AG09309 (cell line): Measurements from ENCODE around the gene TNFRSF18.

Experiments used
- DNase-seq: peaks from one replicate; pipeline ENCODE4 v3.0.0-alpha.2; 2010; ENCODE audit warnings: low read depth
- H3K4me3 ChIP-seq: 2 replicates; pipeline ENCODE4 v1.5.1; 2011; ENCODE audit warnings: mild to moderate bottlenecking, low read depth, low read length, moderate library complexity; ENCODE audit not compliant: control insufficient read depth
- TF ChIP-seq, protein P1 (sequence below): IDR thresholded peaks from 2 replicates; pipeline ENCODE4 v1.5.1; 2011; ENCODE audit warnings: mild to moderate bottlenecking, low read depth, low read length, inconsistent platforms; ENCODE audit not compliant: insufficient read depth, control insufficient read depth; ENCODE audit errors: missing control alignments

TNFRSF18 gene

DNA sequence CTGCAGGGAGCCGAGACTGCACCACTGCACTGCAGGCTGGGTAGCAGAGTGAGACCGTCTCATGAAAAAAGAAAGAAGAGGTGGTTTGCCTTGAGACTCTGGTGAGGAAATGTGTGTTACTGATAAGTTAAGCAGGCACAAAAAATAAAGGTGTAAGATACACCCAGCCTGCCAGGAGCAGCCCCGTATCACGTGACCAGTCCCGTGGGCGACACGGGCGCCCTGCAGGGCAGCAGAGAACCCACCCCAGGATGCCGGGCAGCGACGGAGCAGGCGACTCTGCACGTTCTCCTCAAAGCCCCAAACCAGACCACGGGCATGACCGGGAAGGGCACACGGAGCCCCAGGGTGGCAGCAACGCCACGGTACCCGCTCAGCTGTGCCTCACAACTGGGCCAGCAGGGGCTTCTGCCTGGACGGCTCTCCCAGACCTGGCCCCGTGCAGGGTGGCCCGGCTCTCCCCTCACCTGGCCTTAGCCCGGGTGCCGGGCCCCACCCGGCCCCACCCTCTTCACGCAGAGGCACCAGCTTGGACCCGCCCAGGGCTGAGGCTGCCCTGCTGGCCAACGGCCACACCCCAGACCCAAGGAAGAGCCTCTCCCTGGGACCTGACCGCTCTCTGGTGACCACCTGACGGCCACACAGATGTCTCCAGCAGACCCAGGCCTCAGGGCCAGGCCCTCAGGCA, 15.6 kb upstream of the TNFRSF18 start:
- TF ChIP-seq, protein P1, sequence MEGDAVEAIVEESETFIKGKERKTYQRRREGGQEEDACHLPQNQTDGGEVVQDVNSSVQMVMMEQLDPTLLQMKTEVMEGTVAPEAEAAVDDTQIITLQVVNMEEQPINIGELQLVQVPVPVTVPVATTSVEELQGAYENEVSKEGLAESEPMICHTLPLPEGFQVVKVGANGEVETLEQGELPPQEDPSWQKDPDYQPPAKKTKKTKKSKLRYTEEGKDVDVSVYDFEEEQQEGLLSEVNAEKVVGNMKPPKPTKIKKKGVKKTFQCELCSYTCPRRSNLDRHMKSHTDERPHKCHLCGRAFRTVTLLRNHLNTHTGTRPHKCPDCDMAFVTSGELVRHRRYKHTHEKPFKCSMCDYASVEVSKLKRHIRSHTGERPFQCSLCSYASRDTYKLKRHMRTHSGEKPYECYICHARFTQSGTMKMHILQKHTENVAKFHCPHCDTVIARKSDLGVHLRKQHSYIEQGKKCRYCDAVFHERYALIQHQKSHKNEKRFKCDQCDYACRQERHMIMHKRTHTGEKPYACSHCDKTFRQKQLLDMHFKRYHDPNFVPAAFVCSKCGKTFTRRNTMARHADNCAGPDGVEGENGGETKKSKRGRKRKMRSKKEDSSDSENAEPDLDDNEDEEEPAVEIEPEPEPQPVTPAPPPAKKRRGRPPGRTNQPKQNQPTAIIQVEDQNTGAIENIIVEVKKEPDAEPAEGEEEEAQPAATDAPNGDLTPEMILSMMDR, result no peak
- H3K4me3 ChIP-seq, result no peak overlapping the region
- no peak for DNase-seq

DNA sequence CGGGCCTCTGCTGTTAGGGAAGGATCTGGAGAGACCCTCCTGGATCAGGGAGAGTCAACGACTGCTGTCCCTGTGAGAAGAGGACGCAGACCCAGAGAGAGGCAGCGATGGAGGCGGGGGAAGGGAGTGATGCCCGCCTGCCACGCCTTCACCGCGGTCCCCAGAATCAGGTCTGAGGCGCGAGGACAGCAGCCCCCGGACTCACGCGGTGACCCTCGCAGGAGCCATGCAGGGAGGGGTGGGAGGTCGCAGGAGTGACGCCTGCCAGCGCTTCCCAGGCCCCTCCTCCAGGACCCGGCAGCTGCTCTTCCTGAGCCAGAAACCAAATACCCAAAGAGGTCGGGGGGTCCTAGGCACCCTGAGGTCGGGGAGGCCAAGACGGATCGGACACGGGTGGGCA, 13.8 kb upstream of the TNFRSF18 start:
- TF ChIP-seq, protein P1, result no peak
- no peak overlapping the region for H3K4me3 ChIP-seq
- no peak for DNase-seq

DNA sequence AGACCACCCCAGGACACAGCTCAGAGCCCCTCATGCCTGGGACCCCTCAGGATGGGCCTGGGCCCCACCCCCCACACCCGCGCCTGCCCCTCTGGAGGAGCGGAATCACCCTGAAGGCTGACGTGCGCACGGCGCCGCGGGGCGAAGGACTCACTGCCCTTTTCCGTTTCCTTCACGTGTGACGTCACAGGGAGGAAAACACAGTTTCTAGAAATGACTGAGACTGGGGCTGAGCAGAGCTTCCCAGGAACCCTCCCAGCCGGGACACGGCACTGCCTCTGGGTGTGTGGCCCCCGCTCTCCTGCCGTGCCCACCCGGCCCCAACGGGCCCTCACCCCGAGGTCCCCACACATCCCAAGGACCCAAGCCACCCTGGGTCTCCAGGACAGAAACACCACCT, 12.9 kb upstream of the TNFRSF18 start:
- TF ChIP-seq, protein P1, result no peak
- no peak for DNase-seq
- H3K4me3 ChIP-seq, result no peak overlapping the region

DNA sequence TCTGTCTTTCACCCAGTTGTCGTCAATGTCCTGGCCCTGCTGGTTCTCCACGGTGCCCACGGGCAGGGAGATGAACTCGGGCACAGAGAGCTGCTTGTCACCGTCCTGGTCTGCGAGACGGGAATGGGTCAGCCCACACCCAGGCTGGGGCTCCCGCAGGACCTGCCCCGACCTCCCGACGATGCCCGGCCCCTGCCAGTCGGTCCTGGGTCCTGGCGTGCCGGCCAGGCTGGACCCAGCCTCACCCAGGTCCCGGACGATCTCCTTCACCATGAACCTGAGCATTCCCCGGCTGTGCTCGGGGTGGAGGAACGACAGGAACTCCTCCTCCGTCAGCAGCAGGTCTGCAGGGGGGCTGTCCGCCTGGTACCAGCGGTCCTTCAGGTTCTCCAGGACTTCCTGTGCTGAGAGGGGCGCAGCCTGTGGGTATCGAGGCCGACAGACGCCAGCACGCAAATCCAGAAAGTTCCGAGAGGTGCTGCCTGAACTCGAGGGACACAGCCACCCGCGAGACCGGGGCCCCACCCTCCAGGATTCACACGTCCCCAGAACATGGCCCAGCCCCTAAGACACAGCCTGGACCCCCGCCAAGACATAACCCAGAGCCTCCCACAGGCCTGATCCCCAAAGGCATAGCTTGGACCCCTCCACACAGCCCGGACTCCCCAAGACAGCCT, 12.3 kb upstream of the TNFRSF18 start:
- DNase-seq, result no peak
- TF ChIP-seq, protein P1, result no peak
- H3K4me3 ChIP-seq, result no peak overlapping the region

DNA sequence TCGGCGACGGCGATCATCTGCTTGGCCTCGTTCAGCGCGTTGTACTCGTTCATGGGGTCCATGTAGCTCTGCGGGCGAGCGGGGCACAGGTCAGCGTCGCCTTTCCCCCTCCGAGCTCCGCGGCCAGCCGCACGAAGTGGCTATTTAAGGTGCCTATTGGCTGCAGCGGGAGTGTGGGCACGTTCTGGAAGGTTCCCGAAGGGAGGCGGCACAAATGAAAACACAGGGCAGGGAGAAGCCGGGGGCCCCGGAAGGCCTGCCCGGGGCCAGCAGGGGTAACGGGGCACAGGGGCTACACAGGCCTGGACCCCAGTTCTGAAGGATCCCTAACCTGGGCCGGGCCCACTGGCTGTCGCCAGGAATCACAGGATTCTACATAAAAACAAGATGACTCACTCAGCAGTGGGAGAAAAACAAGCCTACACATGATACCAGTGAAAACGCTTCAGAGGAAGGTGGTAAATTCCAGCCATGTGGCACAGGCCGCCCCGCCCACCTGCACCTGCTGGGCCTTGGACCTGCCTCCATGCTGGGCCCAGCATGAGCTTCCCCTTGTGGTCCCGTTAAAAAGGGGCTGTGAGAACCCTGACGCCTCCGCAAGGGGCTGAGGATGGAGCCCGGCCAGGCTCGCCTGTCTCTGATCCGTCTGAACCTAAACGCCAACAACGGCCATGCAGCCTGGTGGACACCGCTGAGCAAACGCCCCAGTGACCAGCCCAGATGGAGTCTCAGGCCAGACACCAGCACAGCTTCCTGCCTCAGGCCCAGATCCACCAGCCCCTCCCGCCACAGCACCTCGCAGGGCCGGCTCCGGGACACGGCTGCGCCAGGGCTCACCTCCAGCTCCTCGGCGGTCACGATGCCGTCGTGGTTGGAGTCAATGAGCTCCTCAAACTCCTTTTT, 11.5 kb upstream of the TNFRSF18 start:
- H3K4me3 ChIP-seq, result no peak overlapping the region
- no peak for DNase-seq
- TF ChIP-seq, protein P1, result no peak

DNA sequence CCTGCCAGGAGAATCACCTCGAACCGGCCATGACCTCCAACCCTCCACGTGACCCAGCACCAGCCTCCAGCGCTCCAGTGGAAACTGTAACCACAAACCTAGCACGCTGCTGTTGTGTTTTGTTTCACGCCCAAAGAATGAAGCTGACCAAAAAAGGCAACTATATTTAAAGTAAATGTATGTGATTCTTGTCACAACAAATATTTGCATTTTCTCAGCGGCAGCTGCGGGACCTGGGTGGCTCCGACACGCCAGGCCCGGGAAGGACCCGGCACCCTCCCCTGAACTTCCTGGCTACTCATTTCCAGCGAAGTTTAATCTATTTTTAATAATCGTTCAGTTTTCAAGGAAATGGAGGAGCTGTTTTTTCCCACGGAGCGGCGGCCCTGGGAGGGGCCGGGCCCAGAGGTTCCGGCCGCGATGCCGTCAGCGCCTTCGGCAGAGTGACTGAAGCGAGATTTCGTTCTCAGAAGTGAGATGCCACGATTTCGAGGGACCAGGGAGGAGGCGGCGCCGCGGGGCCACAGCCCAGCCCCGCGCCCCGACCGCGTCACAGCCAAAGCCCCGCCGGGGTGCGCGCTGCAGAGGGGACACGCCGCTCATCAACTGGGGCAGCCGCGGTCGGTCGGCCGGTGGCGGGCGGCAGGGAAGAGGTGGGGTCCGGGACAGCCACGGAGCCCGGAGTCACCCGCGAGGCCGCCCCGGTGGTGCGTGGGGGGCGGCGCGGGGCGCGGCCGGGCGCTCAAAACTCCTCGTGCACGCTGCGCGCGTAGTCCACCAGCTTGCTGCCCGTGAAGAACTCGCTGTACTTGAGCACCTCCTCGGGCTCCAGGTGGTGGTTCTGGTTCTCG, 10.6 kb upstream of the TNFRSF18 start:
- no peak for DNase-seq
- H3K4me3 ChIP-seq, result no peak overlapping the region
- TF ChIP-seq, protein P1, result no peak
